Measurements from ENCODE around the gene TRIM7.

TRIM7 gene

GRCh38 chr5:181236954-181237641 is 32.1 kb upstream of the TRIM7 start:
- Mint-ChIP-seq H3K9me3 (no peaks in the 10 kb centered on the region), H3K27ac (peak overlapping the region in 1 of 3 experiments; percentile 65), H3K27me3 (ENCODE audit: low read depth) (no peaks in the 10 kb centered on the region), H3K36me3 (ENCODE audit: low read depth) (peaks cover 76% of the 10 kb centered on the region), H3K4me3 (no peak overlapping the region), H3K4me1 (peaks cover 37% of the 10 kb centered on the region)
- no peak for TF ChIP-seq CTCF (IDR thresholded peaks at IDR 0.05; ENCODE audit: unreplicated experiment in 3 of 3)

- H3K27me3 Mint-ChIP-seq (ENCODE audit: low read depth): no peaks in the 10 kb centered on the region
- H3K4me3 Mint-ChIP-seq: no peak overlapping the region
- H3K36me3 Mint-ChIP-seq (ENCODE audit: low read depth): peaks cover 76% of the 10 kb centered on the region
- TF ChIP-seq CTCF (IDR thresholded peaks at IDR 0.05; ENCODE audit: unreplicated experiment in 3 of 3): no peak
- H3K4me1 Mint-ChIP-seq: peaks cover 30% of the 10 kb centered on the region
- peak overlapping the region in 1 of 3 experiments; percentile 65 for H3K27ac Mint-ChIP-seq
- no peaks in the 10 kb centered on the region for H3K9me3 Mint-ChIP-seq
Measured at GRCh38 chr5:181236471-181236870, 31.5 kb upstream of the TRIM7 start.

GRCh38 chr5:181235689-181236366 is 30.8 kb upstream of the TRIM7 start:
- H3K9me3 Mint-ChIP-seq: no peaks in the 10 kb centered on the region
- H3K36me3 Mint-ChIP-seq (ENCODE audit: low read depth): peaks cover 74% of the 10 kb centered on the region
- peaks cover 27% of the 10 kb centered on the region for H3K4me1 Mint-ChIP-seq
- H3K4me3 Mint-ChIP-seq: no peak overlapping the region
- H3K27me3 Mint-ChIP-seq (ENCODE audit: low read depth): no peaks in the 10 kb centered on the region
- peak overlapping the region; percentile 53 to 69 (median 65) for H3K27ac Mint-ChIP-seq
- TF ChIP-seq CTCF (IDR thresholded peaks at IDR 0.05; ENCODE audit: unreplicated experiment in 3 of 3): no peak

GRCh38 chr5:181235323-181235688 is 30.3 kb upstream of the TRIM7 start:
- Mint-ChIP-seq H3K4me3 (no peak overlapping the region), H3K9me3 (no peaks in the 10 kb centered on the region), H3K27me3 (ENCODE audit: low read depth) (no peaks in the 10 kb centered on the region), H3K27ac (peak overlapping the region; percentile 53 to 69 (median 65)), H3K4me1 (peaks cover 27% of the 10 kb centered on the region), H3K36me3 (ENCODE audit: low read depth) (peaks cover 73% of the 10 kb centered on the region)
- TF ChIP-seq CTCF (IDR thresholded peaks at IDR 0.05; ENCODE audit: unreplicated experiment in 3 of 3): no peak

GRCh38 chr5:181234455-181235306 is 29.7 kb upstream of the TRIM7 start:
- Mint-ChIP-seq H3K4me3 (no peak overlapping the region), H3K36me3 (ENCODE audit: low read depth) (peaks cover 75% of the 10 kb centered on the region), H3K27me3 (ENCODE audit: low read depth) (no peaks in the 10 kb centered on the region), H3K9me3 (no peaks in the 10 kb centered on the region), H3K27ac (peak overlapping the region; percentile 53 to 69 (median 65)), H3K4me1 (peaks cover 27% of the 10 kb centered on the region)
- no peak for TF ChIP-seq CTCF (IDR thresholded peaks at IDR 0.05; ENCODE audit: unreplicated experiment in 3 of 3)

Measured in nephron (organoid).